ENCODE measurements around the gene ARPC5. TPM values are rescaled to one million over a fixed set of nuclear protein-coding genes. Genes with fewer than 3 reads are reported as not detected.
A peak's percentile ranks its signal among the peaks of the same experiment; 100 is the strongest.

The ARPC5 gene
- total RNA-seq, 2 donors from 2014 or later, result 62.0 to 71.4 TPM

DNA sequence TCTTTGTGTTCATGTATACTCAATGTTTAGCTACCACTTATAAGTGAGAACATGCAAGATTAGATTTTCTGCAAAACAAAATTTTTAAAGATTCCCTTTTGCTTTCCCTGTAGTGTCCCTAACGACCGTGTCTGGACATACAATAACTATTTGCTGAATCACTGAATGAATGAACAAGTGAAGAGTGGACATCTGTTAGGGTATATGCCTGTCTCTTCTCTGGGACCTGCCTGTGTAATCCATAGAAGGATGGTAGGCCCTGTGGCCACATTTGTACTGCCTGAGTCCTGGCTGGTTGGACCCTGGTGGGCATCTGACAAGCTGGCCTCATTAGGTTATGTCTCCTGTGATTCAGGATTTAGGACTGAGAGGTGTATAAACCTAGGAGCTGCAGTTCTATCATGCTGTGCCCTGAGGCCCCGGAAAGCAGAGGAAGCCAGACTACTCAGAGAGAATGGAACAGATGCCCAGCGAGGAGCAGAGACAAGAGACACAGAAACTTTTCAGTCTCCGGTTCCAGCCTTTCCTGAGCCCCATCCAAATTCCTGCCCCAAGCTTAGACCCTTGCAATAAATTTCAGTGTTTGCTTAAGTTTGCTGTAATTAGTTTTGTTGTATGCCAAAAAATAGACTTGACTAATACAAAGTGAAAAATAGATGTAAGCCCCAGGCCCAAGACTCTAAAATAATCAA, 37.8 kb downstream of the ARPC5 start:
- DNase-seq, result no peak
- intact Hi-C loops (cut with DNase I), result no loop called here
- ATAC-seq, result no peak

DNA sequence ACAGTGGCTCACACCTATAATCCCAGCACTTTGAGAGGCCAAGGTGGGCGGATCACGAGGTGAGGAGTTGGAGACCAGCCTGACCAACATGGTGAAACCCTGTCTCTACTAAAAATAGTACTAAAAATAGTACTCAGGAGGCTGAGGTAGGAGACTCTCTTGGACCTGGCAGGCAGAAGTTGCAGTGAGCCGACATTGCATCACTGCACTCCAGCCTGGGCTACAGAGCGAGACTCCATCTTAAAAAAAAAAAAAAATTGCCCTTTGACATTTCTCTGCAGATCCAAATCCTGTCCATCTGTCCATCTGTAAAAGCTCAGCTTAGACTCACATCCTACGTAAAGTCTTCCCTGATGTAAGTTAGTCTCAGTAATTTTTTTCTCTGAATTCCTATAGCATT, 39.1 kb downstream of the ARPC5 start:
- intact Hi-C loops (cut with DNase I), result no loop called here

DNA sequence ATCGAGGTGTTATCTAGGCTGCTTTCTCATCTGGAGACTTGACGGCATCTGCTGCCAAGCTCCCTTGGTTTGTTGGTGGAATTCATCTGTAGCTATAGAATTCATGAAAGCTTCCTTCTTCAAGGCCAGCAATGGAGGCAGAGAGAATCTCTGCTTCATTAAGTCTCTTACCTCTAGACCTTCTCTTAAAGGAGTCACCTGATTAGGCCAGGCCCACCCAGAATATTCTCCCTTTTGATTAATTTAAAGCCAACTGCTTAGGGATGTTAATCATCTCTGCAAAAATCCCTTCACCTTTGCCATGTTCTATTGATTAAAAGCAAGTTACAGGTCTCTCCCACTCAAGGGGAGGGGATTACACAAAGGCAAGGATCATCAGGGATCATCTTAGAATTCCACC, 40.0 kb downstream of the ARPC5 start:
- ATAC-seq, result no peak
- intact Hi-C loops (cut with DNase I), result no loop called here
- DNase-seq, result no peak

More for the DNA sequence above, 39.1 kb downstream of the ARPC5 start:
- ATAC-seq (no peak), DNase-seq (no peak)

DNA sequence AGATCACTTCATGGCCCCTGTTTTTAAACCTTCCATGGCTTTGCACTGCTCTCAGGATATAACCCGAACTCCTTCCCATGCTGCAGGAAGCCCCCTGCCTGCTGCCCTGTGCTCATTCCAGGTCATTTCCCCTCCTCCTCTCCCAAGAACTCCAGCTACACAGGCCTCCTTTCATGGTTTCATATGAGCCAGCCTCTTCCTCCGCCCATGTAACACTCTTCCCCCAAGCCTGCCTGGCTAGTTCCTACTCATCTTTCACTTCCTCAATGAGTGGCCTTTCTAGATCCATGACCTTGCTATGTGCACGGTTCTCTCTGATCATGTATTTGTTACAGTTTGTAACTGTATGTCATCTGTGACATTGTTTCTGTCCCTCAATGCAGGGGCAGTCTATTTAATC, 42.2 kb downstream of the ARPC5 start:
- DNase-seq (no peak), ATAC-seq (peak in 1 of 2 donors; percentile 53)
- intact Hi-C loops (cut with DNase I), result no loop called here

DNA sequence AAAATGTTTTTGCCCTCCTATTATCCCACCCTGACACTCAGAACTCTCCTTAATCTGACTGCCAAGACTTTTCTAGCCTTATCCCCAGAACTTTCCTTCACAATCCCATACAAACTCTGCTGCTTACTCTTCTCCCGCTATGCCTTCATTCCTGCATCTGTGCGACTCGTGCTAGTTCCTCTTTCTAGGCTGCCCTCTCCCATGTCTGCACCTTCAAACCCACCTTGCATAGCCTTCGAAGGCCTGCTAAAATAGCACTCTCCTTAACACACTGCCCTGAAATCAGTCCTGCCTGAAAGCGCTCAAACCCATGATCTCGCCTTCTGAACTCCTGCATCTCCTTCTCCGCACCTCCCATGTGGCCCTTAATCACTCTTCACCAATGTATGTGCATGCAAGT, 42.9 kb downstream of the ARPC5 start:
- no peak for ATAC-seq
- intact Hi-C loops (cut with DNase I), result no loop called here
- DNase-seq, result no peak

DNA sequence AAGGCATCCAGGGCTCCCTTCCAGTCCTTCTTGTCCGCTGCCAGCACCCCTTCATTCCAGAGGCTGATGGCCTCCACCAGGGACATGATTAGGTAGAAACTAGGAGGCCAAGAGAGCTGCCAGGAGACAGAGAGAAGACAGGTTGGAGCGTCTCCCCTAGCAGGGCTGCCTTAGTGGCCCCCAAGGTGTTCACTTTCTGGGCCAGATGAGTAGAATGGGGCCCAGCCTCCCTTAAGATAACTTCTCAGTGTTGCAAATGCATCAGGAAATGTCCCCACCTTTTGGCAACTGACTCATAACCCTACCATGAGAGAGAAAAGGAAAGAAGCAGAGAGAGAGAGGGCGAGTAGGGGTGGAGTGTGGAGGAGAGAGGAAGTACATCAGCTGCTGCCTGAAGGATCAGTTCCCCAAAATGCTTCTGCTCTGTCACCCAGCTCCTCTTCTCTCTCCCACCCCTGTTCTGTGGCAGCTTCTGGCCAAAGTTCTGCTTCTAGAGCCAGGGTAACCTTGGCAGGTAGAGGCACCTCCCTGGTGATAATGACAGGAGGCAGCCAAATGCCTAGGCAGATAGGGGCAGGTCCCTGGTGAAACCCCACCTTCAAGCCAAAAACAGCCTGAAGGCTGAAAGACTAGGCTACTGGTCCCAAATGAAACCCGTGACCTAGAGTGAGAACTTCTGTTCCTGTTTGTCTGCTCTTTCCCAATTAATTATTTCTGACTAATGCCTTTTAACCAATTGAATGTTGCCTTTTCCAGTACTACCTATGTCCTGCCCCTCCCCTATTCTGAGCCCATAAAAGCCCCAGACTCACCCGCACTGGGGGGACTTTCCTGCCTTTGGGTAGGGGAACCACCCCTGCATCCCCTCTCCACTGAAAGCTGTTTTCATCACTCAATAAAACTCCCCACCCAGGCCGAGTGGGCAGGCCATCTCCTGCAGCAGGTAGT, 45.1 kb downstream of the ARPC5 start, which contains the start of gene NCF2:
Gene NCF2 (minus strand): TSS at position 216 of the 948 bp plus-strand sequence. CDS start 130 bp downstream, at position 86.
- ATAC-seq (peak; percentile 68 to 87), DNase-seq (no peak)
- intact Hi-C loops (cut with DNase I), result no loop called here

DNA sequence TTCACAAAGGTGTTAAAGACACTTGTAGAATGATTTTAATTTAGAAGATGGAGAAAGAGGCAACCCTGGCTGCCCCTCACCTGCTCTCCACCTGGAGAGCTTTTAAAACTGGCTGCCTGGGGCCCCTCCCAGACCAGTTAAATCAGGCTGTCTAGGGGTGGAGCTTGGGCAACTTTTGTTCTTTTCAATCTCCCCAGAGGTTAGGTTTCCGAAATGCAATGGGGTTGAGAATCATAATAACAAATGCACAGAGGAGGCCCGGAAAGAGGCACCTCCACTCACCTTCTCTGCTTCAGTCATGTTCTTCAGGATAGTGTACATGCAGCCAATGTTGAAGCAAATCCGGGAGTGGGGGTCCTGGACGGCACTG, 45.7 kb downstream of the ARPC5 start:
- DNase-seq (no peak), ATAC-seq (no peak)
- intact Hi-C loops (cut with DNase I), result no loop called here

DNA sequence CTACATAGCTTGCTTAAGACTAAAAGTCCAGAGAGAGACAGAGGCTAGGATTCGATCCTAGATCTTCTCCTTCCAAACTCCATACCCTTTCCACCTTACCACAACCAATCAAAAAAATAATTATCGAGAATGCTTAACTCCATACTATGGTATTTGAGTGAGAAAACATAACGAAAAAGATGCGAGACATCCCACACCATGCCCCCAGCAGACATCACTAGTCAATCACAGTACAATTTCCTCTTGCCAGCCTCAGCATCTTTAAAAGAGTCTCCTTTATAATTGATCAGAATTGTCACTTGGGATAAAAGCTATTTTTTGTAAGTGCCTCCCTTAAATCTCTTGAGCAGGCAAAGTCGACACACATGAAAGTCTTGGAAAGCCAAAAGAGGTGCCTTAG, 46.2 kb downstream of the ARPC5 start:
- intact Hi-C loops (cut with DNase I), result no loop called here
- no peak for ATAC-seq
- DNase-seq, result no peak

DNA sequence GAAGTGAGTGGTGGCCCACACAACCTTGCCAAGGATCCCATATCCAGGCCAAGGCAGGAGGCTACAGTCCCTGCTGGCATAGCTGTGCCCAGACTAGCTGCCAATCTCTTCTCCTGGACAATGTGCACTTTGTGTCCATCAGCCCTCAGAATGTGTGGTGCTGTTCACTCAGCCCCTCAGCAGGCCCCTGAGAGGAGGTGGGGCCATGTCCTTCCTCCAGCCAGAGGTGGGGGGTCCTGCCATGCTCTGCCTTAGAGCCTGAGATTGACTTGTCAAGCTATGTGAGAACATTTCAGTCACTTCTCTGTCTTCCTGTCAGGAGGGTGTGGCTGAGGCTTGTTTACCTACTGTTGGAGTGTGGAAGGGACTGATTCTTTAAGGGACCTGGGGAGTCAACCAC, 46.8 kb downstream of the ARPC5 start:
- no peak for DNase-seq
- intact Hi-C loops (cut with DNase I), result no loop called here
- no peak for ATAC-seq

DNA sequence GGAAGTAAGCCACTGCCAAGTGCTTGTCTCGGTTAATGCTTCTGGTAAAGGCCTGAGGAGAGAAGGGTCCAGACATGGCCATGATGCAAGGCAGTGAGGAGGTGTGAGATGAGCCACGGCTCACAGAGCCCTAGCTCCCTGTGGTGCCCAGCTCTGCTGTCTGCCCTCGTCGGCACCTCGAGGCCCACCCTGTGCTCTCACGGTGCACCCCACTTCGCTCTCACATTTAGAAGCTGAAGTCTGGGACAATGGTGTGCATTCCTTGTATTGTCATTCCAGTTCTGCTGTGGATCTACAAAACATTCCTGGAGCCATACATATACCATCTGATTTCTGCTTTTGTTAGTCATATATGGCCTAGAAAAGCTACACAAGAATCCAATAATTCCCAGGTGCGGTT, 48.7 kb downstream of the ARPC5 start:
- ATAC-seq (no peak), DNase-seq (no peak)
- intact Hi-C loops (cut with DNase I), result no loop called here

DNA sequence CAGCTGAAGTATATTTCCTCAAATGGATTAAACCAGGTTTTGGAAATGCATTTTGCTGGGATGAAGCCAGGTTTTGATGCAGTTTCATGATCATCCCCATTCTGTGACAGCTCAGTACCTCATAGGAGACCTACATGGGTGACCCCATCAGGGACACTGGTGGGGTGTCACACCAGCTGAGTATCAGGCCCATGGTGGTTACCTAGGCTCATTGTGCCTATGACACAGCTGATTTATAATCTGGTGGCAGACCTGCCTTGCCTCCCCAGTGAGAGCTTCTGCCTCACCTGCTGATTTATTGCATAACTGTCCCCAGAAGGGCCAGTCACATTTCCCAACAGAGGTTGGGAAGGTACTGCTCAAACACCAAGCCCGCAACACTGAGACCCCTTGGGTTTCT, 49.1 kb downstream of the ARPC5 start:
- ATAC-seq, result no peak
- intact Hi-C loops (cut with DNase I), result no loop called here

DNA sequence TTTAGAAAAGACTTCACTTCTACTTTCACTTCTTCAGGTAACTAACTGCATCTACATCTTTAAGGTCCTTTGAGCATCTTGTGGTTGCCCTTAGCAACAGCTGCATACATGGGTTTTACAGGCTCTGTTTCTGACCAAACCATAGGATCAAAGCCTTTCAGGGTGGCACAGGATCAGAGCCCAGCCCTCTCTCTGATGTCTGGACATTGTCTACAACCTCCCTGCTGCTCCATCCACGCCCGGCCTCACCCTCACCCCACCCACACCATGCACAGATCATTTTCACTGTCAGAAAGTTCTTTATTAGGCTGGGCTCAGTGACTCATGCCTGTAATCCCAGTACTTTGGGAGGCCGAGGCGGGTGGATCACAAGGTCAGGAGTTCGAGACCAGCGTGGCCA, 50.5 kb downstream of the ARPC5 start:
- intact Hi-C loops (cut with DNase I), result no loop called here
- ATAC-seq (no peak), DNase-seq (no peak)

More for the DNA sequence above, 49.1 kb downstream of the ARPC5 start:
- DNase-seq, result no peak

DNA sequence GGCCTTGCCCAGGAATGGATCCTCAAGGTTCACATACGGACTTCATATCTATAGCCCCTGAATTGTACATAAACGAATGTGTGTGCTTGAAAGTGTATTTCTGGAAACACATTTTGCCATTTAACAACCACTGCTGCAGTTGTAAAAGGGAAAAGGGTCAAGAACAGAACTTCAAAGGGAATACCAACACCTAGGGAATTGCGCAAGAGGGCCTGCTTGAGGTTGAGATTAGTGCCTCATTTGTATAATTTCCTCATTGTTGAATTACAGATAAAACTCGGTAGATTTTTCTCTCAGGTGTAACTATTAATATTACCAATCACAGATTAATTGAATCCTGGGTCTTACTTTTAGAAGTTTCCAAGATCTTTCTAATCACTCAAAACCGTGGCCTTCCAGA, 51.4 kb downstream of the ARPC5 start:
- DNase-seq (no peak), ATAC-seq (no peak)
- intact Hi-C loops (cut with DNase I), result no loop called here

DNA sequence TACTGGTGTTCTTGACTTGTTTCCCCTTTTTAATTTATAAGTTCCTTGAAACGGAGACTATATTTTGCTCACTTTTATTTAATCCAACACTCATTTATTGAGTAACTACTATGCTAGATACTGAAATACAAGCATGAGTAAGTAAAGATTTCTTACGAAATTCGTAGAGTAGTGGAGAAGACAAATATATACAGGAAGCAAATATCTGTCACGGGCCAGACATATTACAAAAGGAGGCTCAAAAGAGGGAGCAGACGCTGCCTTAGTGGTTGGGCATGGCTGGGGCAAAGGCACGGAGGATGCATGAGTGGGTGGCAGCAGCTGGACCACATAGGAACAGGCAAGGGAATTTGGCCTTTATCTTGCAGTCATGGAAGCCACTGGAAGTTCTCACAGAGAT, 52.1 kb downstream of the ARPC5 start:
- DNase-seq (no peak), ATAC-seq (peak in 1 of 2 donors; percentile 37)
- intact Hi-C loops (cut with DNase I), result no loop called here

DNA sequence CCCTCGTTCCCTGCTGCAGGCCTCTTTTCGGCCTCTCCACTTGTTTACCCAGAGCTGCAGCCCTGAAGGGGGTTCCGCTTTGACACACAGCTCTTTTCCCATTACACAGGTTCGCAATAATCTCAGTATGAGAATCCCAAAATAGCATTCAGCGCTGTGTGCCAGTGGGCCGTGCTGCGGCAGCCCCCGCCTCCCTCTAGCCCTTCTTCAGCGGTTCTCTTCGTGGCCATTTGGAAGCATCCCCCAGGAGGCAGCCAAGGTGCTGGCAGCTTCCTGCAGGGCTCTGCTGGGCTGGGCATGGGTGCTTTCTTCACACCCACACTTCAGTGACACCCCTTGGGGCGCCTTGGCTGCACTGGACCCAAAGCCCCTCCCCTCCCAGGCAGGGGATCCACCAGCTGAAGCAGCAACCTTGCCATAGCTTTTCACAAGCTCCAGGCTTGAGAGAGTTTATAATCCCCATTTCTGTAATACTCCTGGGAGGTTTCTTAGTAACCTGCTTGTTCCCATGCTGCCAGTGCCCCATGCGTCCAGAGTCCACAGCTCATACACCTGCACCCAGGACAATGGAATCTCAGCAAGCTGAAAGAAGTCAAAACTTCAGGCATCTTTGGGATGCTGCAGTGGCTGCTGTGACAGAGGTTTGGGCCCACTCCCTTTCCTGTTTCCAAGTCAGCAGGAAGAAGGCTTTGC, 53.4 kb downstream of the ARPC5 start:
- intact Hi-C loops (cut with DNase I), result no loop called here
- ATAC-seq, result no peak
- no peak for DNase-seq

DNA sequence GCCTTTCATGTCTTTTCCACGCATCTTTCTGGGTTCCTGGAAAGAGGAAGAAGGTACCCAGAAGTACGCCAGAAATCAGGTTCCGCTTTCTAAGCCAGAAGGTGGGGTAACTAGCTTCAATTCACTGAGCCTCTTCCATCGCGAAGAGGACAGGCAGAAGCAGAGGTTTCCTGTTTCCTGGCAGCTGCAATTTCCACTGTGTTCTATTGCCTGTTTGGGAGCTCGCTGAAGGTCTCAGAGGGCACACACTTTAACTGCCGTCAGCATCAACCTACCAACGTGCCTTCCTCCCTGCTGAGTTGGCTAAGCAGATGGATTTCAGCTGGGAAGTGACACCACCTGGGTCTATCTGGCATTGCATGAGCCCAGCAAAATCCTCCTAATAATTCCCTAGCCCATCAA, 55.3 kb downstream of the ARPC5 start:
- ATAC-seq (peak; percentile 55 to 59), DNase-seq (no peak)
- intact Hi-C loops (cut with DNase I), result no loop called here

DNA sequence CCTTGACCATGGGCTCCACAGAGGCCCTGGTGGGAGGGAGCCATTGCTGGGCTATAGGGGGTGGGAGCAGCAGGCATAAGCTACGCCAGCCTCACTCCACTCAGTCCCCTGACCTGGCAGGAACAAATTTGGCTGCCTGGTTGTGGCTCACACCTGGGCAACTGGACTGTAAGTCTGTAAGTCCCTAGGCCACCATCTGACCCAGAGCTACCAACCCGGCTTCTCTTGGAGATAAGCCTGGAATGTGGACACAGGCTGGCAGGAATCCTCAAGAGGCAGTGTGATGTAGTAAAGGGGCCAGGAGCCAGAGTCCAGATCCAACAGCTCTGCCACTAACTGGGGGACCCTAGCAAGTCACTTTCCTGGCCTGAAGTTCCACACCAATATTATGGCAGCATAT, 56.7 kb downstream of the ARPC5 start:
- intact Hi-C loops (cut with DNase I), result no loop called here
- DNase-seq (no peak), ATAC-seq (peak; percentile 13 to 16)

DNA sequence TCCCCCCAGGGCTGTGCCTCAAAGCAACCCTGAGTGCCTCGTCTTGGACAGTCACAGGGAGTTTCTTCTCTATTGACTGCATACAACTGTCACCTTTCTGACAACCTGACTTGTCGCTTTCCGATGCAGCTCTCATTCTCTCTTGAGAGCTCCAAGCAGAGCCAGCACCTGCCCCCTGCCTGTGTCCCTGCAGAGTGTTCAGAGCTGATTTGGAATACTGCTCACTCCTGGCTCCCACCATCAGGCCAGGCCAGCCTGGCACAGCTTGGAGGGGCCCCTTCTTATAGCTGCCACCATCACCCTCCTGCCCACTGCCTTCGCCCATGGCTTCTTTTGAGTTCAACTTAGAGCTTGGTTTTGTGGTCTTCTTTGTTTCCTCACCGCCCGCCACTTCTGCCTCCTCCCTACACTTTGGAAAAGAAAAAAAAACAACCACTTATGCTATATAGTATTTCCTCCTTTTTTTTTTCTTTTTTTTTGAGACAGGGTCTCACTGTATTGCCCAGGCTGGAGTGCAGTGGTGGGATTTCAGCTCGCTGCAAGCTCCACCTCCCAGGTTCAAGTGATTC, 57.6 kb downstream of the ARPC5 start:
- DNase-seq (no peak), ATAC-seq (no peak)
- intact Hi-C loops (cut with DNase I), result no loop called here

DNA sequence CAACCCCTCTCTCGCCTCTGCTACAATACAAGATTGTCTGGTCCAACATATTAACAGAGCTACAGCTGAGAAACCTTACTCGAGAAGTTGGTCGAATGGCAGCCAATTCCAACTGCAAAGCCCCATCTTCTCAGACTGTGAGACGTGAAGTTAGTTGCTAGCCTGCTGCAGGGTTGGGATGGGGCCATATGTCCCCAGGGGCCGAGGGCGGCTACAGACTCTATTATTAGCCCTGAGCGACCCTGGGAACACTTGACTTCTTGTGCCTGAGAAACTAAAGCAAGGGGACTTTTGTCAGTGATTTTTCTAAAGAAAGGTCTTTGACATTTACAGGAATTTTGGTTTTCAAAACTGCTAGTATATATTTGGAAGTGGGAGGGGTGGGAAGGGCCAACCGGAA, 59.0 kb downstream of the ARPC5 start:
- ATAC-seq, result peak in 1 of 2 donors; percentile 33
- DNase-seq, result no peak
- intact Hi-C loops (cut with DNase I), result no loop called here

DNA sequence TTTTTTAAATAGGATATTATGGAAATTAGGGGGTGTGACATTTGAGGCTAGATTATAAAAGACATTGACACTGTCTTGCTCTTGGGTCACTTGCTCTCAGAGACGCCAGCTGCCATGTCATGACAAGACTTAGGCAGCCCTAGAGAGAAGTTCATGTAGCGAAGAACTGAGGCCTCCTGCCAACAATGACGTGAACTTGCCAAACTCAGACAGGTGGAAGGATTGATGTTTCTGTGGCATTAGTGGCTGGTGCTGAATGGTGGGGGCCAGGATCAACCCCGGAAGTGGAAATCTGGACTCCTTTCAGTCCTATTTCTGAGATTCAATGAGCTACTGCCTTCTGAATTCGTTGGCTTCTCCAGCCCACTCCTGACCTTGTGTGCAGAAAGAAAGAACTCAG, 60.0 kb downstream of the ARPC5 start:
- ATAC-seq (no peak), DNase-seq (no peak)
- intact Hi-C loops (cut with DNase I), result no loop called here
